Tibial artery (tissue), 4 donors: ENCODE data around the gene PDE8B.
"Not testable (repeated sequence)": the region's sequence is repeated elsewhere in the genome, so short reads cannot be mapped to it uniquely, and the experiment has no call there.

Experiments
- DNase-seq, 2 donors: peaks; one replicate each; pipeline ENCODE4 v3.0.0-alpha.2; 2019
- H3K27ac ChIP-seq, 2 donors: fragments of 200-600 bp; sonication (generic) in 1 of 2; 1 replicate in 1 of 2; 2 replicates in 1 of 2; pipeline ENCODE4 v1.5.1; 2018 to 2019; ENCODE audit warnings: mild to moderate bottlenecking in 1 of 2
- H3K27me3 ChIP-seq, 2 donors: fragments of 200-600 bp; sonication (generic) in 1 of 2; one replicate each; pipeline versions ENCODE4 v1.5.1 to v1.6.0; 2016 to 2019
- H3K36me3 ChIP-seq, 3 donors: fragments of 200-600 bp; sonication (generic) in 2 of 3; one replicate each; pipeline ENCODE4 v1.5.1; 2016 to 2019; ENCODE audit warnings: mild to moderate bottlenecking in 2 of 3
- H3K4me1 ChIP-seq, 4 donors: fragments of 200-600 bp; sonication (generic) in 2 of 4; 1 replicate in 3 of 4; 2 replicates in 1 of 4; pipeline ENCODE4 v1.5.1; 2016 to 2019
- H3K4me3 ChIP-seq, 2 donors: fragments of 200-600 bp; sonication (generic) in 1 of 2; 1 replicate in 1 of 2; 2 replicates in 1 of 2; pipeline ENCODE4 v1.5.1; 2018 to 2019; ENCODE audit warnings: mild to moderate bottlenecking in 2 of 2
- H3K9me3 ChIP-seq, 3 donors: fragments of 200-600 bp; sonication (generic) in 1 of 3; one replicate each; pipeline ENCODE4 v1.5.1; 2016 to 2019
- CTCF ChIP-seq, 2 experiments: fragments of 200-600 bp in 1 of 2; fragments of 450-650 bp in 1 of 2; IDR thresholded peaks; one replicate each; pipeline ENCODE4 v1.5.1; 2017 to 2019; ENCODE audit warnings: antibody characterized with exemption in 2 of 2, mild to moderate bottlenecking in 1 of 2, moderate library complexity in 1 of 2
- intact Hi-C: fragments of 100-400 bp; cut with DNase I; formaldehyde crosslinking; loops from one replicate; pipeline ENCODE4 v1.15.0; 2023; ENCODE audit warnings: low total_unique reads

PDE8B gene

GRCh38 chr5:77449981-77450380 lies 239.5 kb downstream of the PDE8B start:
- no peaks in the 10 kb centered on the region for H3K9me3 ChIP-seq
- H3K4me3 ChIP-seq = no peak overlapping the region
- H3K36me3 ChIP-seq = peaks cover 29 to 50% (median 35%) of the 10 kb centered on the region in 3 donors
- TF ChIP-seq CTCF (IDR thresholded peaks at IDR 0.05) = no peak
- no peaks in the 10 kb centered on the region for H3K27me3 ChIP-seq
- H3K4me1 ChIP-seq = no peaks in the 10 kb centered on the region
- intact Hi-C loops = no loop called here
- DNase-seq = no peak
- H3K27ac ChIP-seq = no peak overlapping the region

- intact Hi-C loops = no loop called here
- DNase-seq = no peak
- Histone ChIP-seq H3K27me3 (no peaks in the 10 kb centered on the region), H3K4me3 (no peak overlapping the region), H3K36me3 (peaks cover 23 to 47% (median 34%) of the 10 kb centered on the region in 3 donors), H3K27ac (no peak overlapping the region), H3K9me3 (no peaks in the 10 kb centered on the region), H3K4me1 (no peaks in the 10 kb centered on the region)
- no peak for TF ChIP-seq CTCF (IDR thresholded peaks at IDR 0.05)
These were observed 241.9 kb downstream of the PDE8B start for GRCh38 chr5:77452351-77452750.

GRCh38 chr5:77454123-77454522 lies 243.6 kb downstream of the PDE8B start:
- intact Hi-C loops = no loop called here
- Histone ChIP-seq H3K27ac (no peak overlapping the region), H3K4me1 (no peaks in the 10 kb centered on the region), H3K36me3 (peaks cover 12 to 30% (median 16%) of the 10 kb centered on the region in 3 donors), H3K27me3 (no peaks in the 10 kb centered on the region), H3K4me3 (no peak overlapping the region), H3K9me3 (no peaks in the 10 kb centered on the region)
- no peak for DNase-seq
- TF ChIP-seq CTCF (IDR thresholded peaks at IDR 0.05) = no peak

- H3K36me3 ChIP-seq = peaks cover 0 to 22% (median 0%) of the 10 kb centered on the region in 3 donors
- H3K4me3 ChIP-seq = no peak overlapping the region
- peaks cover 0 to 2% (median 0%) of the 10 kb centered on the region in 4 donors for H3K4me1 ChIP-seq
- H3K27me3 ChIP-seq = no peaks in the 10 kb centered on the region
- intact Hi-C loops = no loop called here
- DNase-seq = no peak
- H3K9me3 ChIP-seq = no peaks in the 10 kb centered on the region
- H3K27ac ChIP-seq = no peak overlapping the region
- no peak for TF ChIP-seq CTCF (IDR thresholded peaks at IDR 0.05)
These were observed 250.8 kb downstream of the PDE8B start for GRCh38 chr5:77461287-77461686.

- TF ChIP-seq CTCF (IDR thresholded peaks at IDR 0.05) = no peak
- Histone ChIP-seq H3K36me3 (peaks cover 0 to 24% (median 0%) of the 10 kb centered on the region in 3 donors), H3K4me1 (peaks cover 0 to 2% (median 0%) of the 10 kb centered on the region in 4 donors), H3K4me3 (no peak overlapping the region), H3K27ac (no peak overlapping the region), H3K9me3 (no peaks in the 10 kb centered on the region), H3K27me3 (no peaks in the 10 kb centered on the region)
- DNase-seq = no peak
- intact Hi-C loops = no loop called here
These were observed 253.4 kb downstream of the PDE8B start for GRCh38 chr5:77463905-77464304.

- H3K4me3 ChIP-seq, intact Hi-C loops: not testable (repeated sequence)
These were observed 258.4 kb downstream of the PDE8B start for GRCh38 chr5:77468875-77469274.

GRCh38 chr5:77475041-77475440 lies 264.6 kb downstream of the PDE8B start:
- H3K27me3 ChIP-seq, intact Hi-C loops, H3K4me3 ChIP-seq, H3K4me1 ChIP-seq, DNase-seq, H3K36me3 ChIP-seq, H3K9me3 ChIP-seq, H3K27ac ChIP-seq: not testable (repeated sequence)

More at GRCh38 chr5:77468875-77469274, 258.4 kb downstream of the PDE8B start:
- not testable (repeated sequence) for DNase-seq, H3K4me1 ChIP-seq, H3K27ac ChIP-seq, H3K9me3 ChIP-seq, H3K27me3 ChIP-seq, H3K36me3 ChIP-seq
